IPS-15b (cell line): ENCODE results near the gene CCNL2.
A peak's percentile ranks its signal among the peaks of the same experiment; 100 is the strongest.

ENCODE experiments used
- H3K27me3 ChIP-seq: one replicate; pipeline ENCODE4 v1.6.1; 2013; ENCODE audit warnings: low read length; ENCODE audit not compliant: control insufficient read depth, insufficient read depth
- H3K36me3 ChIP-seq: one replicate; pipeline ENCODE4 v1.6.1; 2013; ENCODE audit warnings: low read length; ENCODE audit not compliant: control insufficient read depth, insufficient read depth
- H3K4me1 ChIP-seq: one replicate; pipeline ENCODE4 v1.6.1; 2013; ENCODE audit warnings: mild to moderate bottlenecking, low read length; ENCODE audit not compliant: control insufficient read depth, insufficient read depth
- H3K4me3 ChIP-seq: one replicate; pipeline ENCODE4 v1.5.1; 2013; ENCODE audit warnings: low read depth, low read length
- H3K9ac ChIP-seq: one replicate; pipeline ENCODE4 v1.6.1; 2013; ENCODE audit warnings: low read depth, mild to moderate bottlenecking, low read length
- H3K9me3 ChIP-seq: one replicate; pipeline ENCODE4 v1.6.1; 2013; ENCODE audit warnings: mild to moderate bottlenecking, low read length; ENCODE audit not compliant: control insufficient read depth, insufficient read depth

CCNL2 gene

GRCh38 chr1:1361233-1361981 lies 37.7 kb downstream of the CCNL2 start:
- peaks cover 5% of the 10 kb centered on the region for H3K9me3 ChIP-seq
- peaks cover 5% of the 10 kb centered on the region for H3K4me1 ChIP-seq
- H3K9ac ChIP-seq = no peak overlapping the region
- H3K4me3 ChIP-seq = no peak overlapping the region
- H3K36me3 ChIP-seq = no peaks in the 10 kb centered on the region
- no peaks in the 10 kb centered on the region for H3K27me3 ChIP-seq

GRCh38 chr1:1360506-1361169 lies 38.5 kb downstream of the CCNL2 start:
- no peaks in the 10 kb centered on the region for H3K36me3 ChIP-seq
- H3K9ac ChIP-seq = no peak overlapping the region
- H3K9me3 ChIP-seq = no peaks in the 10 kb centered on the region
- peaks cover 5% of the 10 kb centered on the region for H3K4me1 ChIP-seq
- H3K4me3 ChIP-seq = no peak overlapping the region
- no peaks in the 10 kb centered on the region for H3K27me3 ChIP-seq

- Histone ChIP-seq H3K4me3 (no peak overlapping the region), H3K9ac (no peak overlapping the region)
Measured at GRCh38 chr1:1359664-1360468, 39.3 kb downstream of the CCNL2 start.

GRCh38 chr1:1359308-1359663 lies 39.8 kb downstream of the CCNL2 start:
- H3K9me3 ChIP-seq = no peaks in the 10 kb centered on the region
- H3K4me1 ChIP-seq = peaks cover 5% of the 10 kb centered on the region
- H3K36me3 ChIP-seq = no peaks in the 10 kb centered on the region
- peaks cover 2% of the 10 kb centered on the region for H3K27me3 ChIP-seq
- H3K9ac ChIP-seq = peak overlapping the region; percentile 37
- H3K4me3 ChIP-seq = no peak overlapping the region

More at GRCh38 chr1:1359664-1360468, 39.3 kb downstream of the CCNL2 start:
- Histone ChIP-seq H3K27me3 (no peaks in the 10 kb centered on the region), H3K4me1 (peaks cover 5% of the 10 kb centered on the region), H3K36me3 (no peaks in the 10 kb centered on the region), H3K9me3 (no peaks in the 10 kb centered on the region)

- Histone ChIP-seq H3K36me3 (no peaks in the 10 kb centered on the region), H3K9me3 (no peaks in the 10 kb centered on the region), H3K27me3 (peaks cover 2% of the 10 kb centered on the region), H3K9ac (peak within 1 kb of the TSS; percentile 37), H3K4me1 (peaks cover 5% of the 10 kb centered on the region), H3K4me3 (peak within 1 kb of the TSS; percentile 37)
Measured at GRCh38 chr1:1358433-1359271, 40.5 kb downstream of the CCNL2 start, which contains the start of gene MXRA8. MXRA8 (minus strand) TSS chr1:1358555; CDS start chr1:1358504, 51 bp downstream.

- H3K36me3 ChIP-seq = no peaks in the 10 kb centered on the region
- H3K27me3 ChIP-seq = peaks cover 2% of the 10 kb centered on the region
- H3K4me3 ChIP-seq = peak overlapping the region; percentile 37
- no peaks in the 10 kb centered on the region for H3K9me3 ChIP-seq
- H3K9ac ChIP-seq = peak overlapping the region; percentile 5
- H3K4me1 ChIP-seq = peaks cover 5% of the 10 kb centered on the region
Measured at GRCh38 chr1:1357871-1358432, 41.2 kb downstream of the CCNL2 start.

- Histone ChIP-seq H3K9me3 (no peaks in the 10 kb centered on the region), H3K4me3 (no peak overlapping the region), H3K9ac (no peak overlapping the region), H3K4me1 (peaks cover 3% of the 10 kb centered on the region), H3K36me3 (no peaks in the 10 kb centered on the region), H3K27me3 (peaks cover 2% of the 10 kb centered on the region)
Measured at GRCh38 chr1:1356796-1357401, 42.2 kb downstream of the CCNL2 start.

- H3K9ac ChIP-seq = no peak overlapping the region
- H3K4me3 ChIP-seq = no peak overlapping the region
- H3K4me1 ChIP-seq = peaks cover 3% of the 10 kb centered on the region
- H3K9me3 ChIP-seq = no peaks in the 10 kb centered on the region
- H3K36me3 ChIP-seq = no peaks in the 10 kb centered on the region
- H3K27me3 ChIP-seq = peaks cover 2% of the 10 kb centered on the region
Measured at GRCh38 chr1:1356166-1356795, 42.9 kb downstream of the CCNL2 start.

- H3K4me1 ChIP-seq = peaks cover 3% of the 10 kb centered on the region
- peaks cover 2% of the 10 kb centered on the region for H3K27me3 ChIP-seq
- H3K9ac ChIP-seq = no peak overlapping the region
- H3K36me3 ChIP-seq = no peaks in the 10 kb centered on the region
- no peaks in the 10 kb centered on the region for H3K9me3 ChIP-seq
- H3K4me3 ChIP-seq = no peak overlapping the region
Measured at GRCh38 chr1:1355416-1355815, 43.7 kb downstream of the CCNL2 start.
